ENCODE measurements around the gene ULK1. TPM values are rescaled to one million over a fixed set of nuclear protein-coding genes. Genes with fewer than 3 reads are reported as not detected.

Gene ULK1
- total RNA-seq, 1 experiment from 2014 or later, result 34.2 TPM

GRCh38 chr12:131854861-131855476, 39.5 kb upstream of the ULK1 start:
- Histone ChIP-seq H3K79me2 (ENCODE audit: insufficient read depth, low read length) (no peaks in the 10 kb centered on the region), H3K9ac (ENCODE audit: low read length) (no peak overlapping the region), H3K9me2 (ENCODE audit: insufficient read depth) (no peaks in the 10 kb centered on the region), H2AFZ (ENCODE audit: low read depth, low read length, poor library complexity, severe bottlenecking) (no peak overlapping the region), H3K4me1 (ENCODE audit: control insufficient read depth in 1 of 2, insufficient read depth in 2 of 2, low read length in 2 of 2) (no peaks in the 10 kb centered on the region; a peak in 1 of 4 replicates), H3K36me3 (ENCODE audit: control insufficient read depth in 1 of 2, insufficient read depth in 2 of 2, low read length in 2 of 2) (no peaks in the 10 kb centered on the region), H3K4me3 (replicated peaks in 1 of 2; ENCODE audit: low read depth in 1 of 2, low read length in 2 of 2) (no peak overlapping the region), H3K27me3 (ENCODE audit: insufficient read depth, low read length) (no peaks in the 10 kb centered on the region), H3K4me2 (ENCODE audit: low read length) (no peak overlapping the region), H4K20me1 (ENCODE audit: insufficient read depth) (no peaks in the 10 kb centered on the region), H3K9me3 (ENCODE audit: control insufficient read depth in 1 of 2, insufficient read depth in 1 of 2, low read depth in 1 of 2, low read length in 2 of 2) (no peaks in the 10 kb centered on the region), H3K27ac (ENCODE audit: low read depth, low read length) (no peak overlapping the region)
- ChIA-PET POLR2A (no interaction called here), RAD21 (ENCODE audit: low non-redundant PET in 1 of 2, low total read pairs in 2 of 2, uncharacterized antibody in 2 of 2, unreplicated experiment in 2 of 2) (no interaction called here), CTCF (no interaction called here)
- intact Hi-C loops (cut with micrococcal nuclease), result no loop called here
- TF ChIP-seq EGR1 (IDR thresholded peaks at IDR 0.05; ENCODE audit: low read depth) (no peak), POLR2AphosphoS5 (IDR thresholded peaks at IDR 0.05; ENCODE audit: low read depth, low read length) (no peak), RAD21 (IDR thresholded peaks at IDR 0.05; ENCODE audit: low read depth) (no peak), POLR2A (IDR thresholded peaks at IDR 0.05; ENCODE audit: borderline replicate concordance, extremely low read depth, insufficient read depth, insufficient read length) (no peak), CEBPB (IDR thresholded peaks at IDR 0.05; ENCODE audit: low read depth) (no peak), FOSL1 (IDR thresholded peaks at IDR 0.05; ENCODE audit: low read depth) (no peak), ELF1 (IDR thresholded peaks at IDR 0.05; ENCODE audit: borderline replicate concordance, low read depth) (no peak), EZH2 (IDR thresholded peaks at IDR 0.05) (no peak), EZH2phosphoT487 (IDR thresholded peaks at IDR 0.05; ENCODE audit: borderline replicate concordance) (no peak)
- TF ChIP-seq, protein P1, sequence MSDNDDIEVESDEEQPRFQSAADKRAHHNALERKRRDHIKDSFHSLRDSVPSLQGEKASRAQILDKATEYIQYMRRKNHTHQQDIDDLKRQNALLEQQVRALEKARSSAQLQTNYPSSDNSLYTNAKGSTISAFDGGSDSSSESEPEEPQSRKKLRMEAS (IDR thresholded peaks at IDR 0.05), result no peak
- no peak for ATAC-seq
- no peak for DNase-seq (ENCODE audit: low read depth, low spot score)
- TSS peak; percentile 27 for BruUV-seq (replicated peaks)

GRCh38 chr12:131855521-131856142, 38.8 kb upstream of the ULK1 start:
- H4K20me1 ChIP-seq (ENCODE audit: insufficient read depth), result no peaks in the 10 kb centered on the region
- H2AFZ ChIP-seq (ENCODE audit: low read depth, low read length, poor library complexity, severe bottlenecking), result no peak overlapping the region
- intact Hi-C loops (cut with micrococcal nuclease), result no loop called here
- H3K4me1 ChIP-seq (ENCODE audit: control insufficient read depth in 1 of 2, insufficient read depth in 2 of 2, low read length in 2 of 2), result peaks cover 5 to 6% of the 10 kb centered on the region in 2 experiments; a peak in 3 of 4 replicates
- H3K27me3 ChIP-seq (ENCODE audit: insufficient read depth, low read length), result no peaks in the 10 kb centered on the region
- H3K79me2 ChIP-seq (ENCODE audit: insufficient read depth, low read length), result no peaks in the 10 kb centered on the region
- POLR2A ChIA-PET, result no interaction called here
- H3K4me2 ChIP-seq (ENCODE audit: low read length), result no peak overlapping the region
- no peak overlapping the region for H3K9ac ChIP-seq (ENCODE audit: low read length)
- H3K36me3 ChIP-seq (ENCODE audit: control insufficient read depth in 1 of 2, insufficient read depth in 2 of 2, low read length in 2 of 2), result no peaks in the 10 kb centered on the region
- no peaks in the 10 kb centered on the region for H3K9me2 ChIP-seq (ENCODE audit: insufficient read depth)
- H3K27ac ChIP-seq (ENCODE audit: low read depth, low read length), result no peak overlapping the region
- H3K4me3 ChIP-seq (replicated peaks in 1 of 2; ENCODE audit: low read depth in 1 of 2, low read length in 2 of 2), result no peak overlapping the region
- no TSS peak for BruUV-seq (replicated peaks)
- H3K9me3 ChIP-seq (ENCODE audit: control insufficient read depth in 1 of 2, insufficient read depth in 1 of 2, low read depth in 1 of 2, low read length in 2 of 2), result no peaks in the 10 kb centered on the region
- no peak for DNase-seq (ENCODE audit: low read depth, low spot score)
- ATAC-seq, result no peak
- RAD21 ChIA-PET (ENCODE audit: low non-redundant PET in 1 of 2, low total read pairs in 2 of 2, uncharacterized antibody in 2 of 2, unreplicated experiment in 2 of 2), result interaction anchor here in 1 of 2 experiments (0.7 kb wide), 1 partner anchor 73 kb away, joined by 3 read pairs; no protein-coding TSS in a partner anchor
- CTCF ChIA-PET, result no interaction called here
- TF ChIP-seq RAD21 (IDR thresholded peaks at IDR 0.05; ENCODE audit: low read depth) (no peak), ZFX (IDR thresholded peaks at IDR 0.05) (no peak), FOSL1 (IDR thresholded peaks at IDR 0.05; ENCODE audit: low read depth) (no peak), TCF7L2 (IDR thresholded peaks at IDR 0.05; ENCODE audit: borderline replicate concordance, extremely low read depth, insufficient read depth, insufficient read length) (no peak), SRF (IDR thresholded peaks at IDR 0.05; ENCODE audit: low read depth) (no peak), ELF1 (IDR thresholded peaks at IDR 0.05; ENCODE audit: borderline replicate concordance, low read depth) (no peak), CEBPB (IDR thresholded peaks at IDR 0.05; ENCODE audit: low read depth) (no peak), POLR2A (IDR thresholded peaks at IDR 0.05; ENCODE audit: borderline replicate concordance, extremely low read depth, insufficient read depth, insufficient read length) (no peak), CTCF (IDR thresholded peaks at IDR 0.05 in 2 of 3, conservative IDR thresholded peaks at IDR 0.05 in 1 of 3; ENCODE audit: borderline replicate concordance in 1 of 3, insufficient read depth in 1 of 3, low read depth in 2 of 3, low read length in 2 of 3) (no peak)
- TF ChIP-seq, protein P2, sequence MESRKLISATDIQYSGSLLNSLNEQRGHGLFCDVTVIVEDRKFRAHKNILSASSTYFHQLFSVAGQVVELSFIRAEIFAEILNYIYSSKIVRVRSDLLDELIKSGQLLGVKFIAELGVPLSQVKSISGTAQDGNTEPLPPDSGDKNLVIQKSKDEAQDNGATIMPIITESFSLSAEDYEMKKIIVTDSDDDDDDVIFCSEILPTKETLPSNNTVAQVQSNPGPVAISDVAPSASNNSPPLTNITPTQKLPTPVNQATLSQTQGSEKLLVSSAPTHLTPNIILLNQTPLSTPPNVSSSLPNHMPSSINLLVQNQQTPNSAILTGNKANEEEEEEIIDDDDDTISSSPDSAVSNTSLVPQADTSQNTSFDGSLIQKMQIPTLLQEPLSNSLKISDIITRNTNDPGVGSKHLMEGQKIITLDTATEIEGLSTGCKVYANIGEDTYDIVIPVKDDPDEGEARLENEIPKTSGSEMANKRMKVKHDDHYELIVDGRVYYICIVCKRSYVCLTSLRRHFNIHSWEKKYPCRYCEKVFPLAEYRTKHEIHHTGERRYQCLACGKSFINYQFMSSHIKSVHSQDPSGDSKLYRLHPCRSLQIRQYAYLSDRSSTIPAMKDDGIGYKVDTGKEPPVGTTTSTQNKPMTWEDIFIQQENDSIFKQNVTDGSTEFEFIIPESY (IDR thresholded peaks at IDR 0.05; ENCODE audit: extremely low read depth, insufficient replicate concordance, low read length), result no peak

All from HCT116 (cell line).